Naive thymus-derived CD4-positive, alpha-beta T cell (primary cell): Measurements from ENCODE around the gene F5. TPM values are rescaled to one million over a fixed set of nuclear protein-coding genes. Genes with fewer than 3 reads are reported as not detected.

Experiments
- ATAC-seq: fragments of 150-1000 bp; cut with Tn5 transposase; 2 replicates; pipeline ENCODE4 v1.10.0; 2021; ENCODE audit warnings: mild to moderate bottlenecking, moderate library complexity
- CTCF ChIA-PET: fragments of 350-600 bp; sonication (Branson Sonifier 250); formaldehyde crosslinking; loops from one replicate; lab custom pipeline; 2021; ENCODE audit warnings: antibody characterized with exemption; lab: Charles Lee
- POLR2A ChIA-PET: fragments of 350-600 bp; sonication (Branson Sonifier 250); formaldehyde crosslinking; loops from one replicate; lab custom pipeline; 2021; ENCODE audit warnings: antibody characterized with exemption, inconsistent platforms; lab: Charles Lee
- DNase-seq, 9 donors: peaks; one replicate each; pipeline versions ENCODE4 v3.0.0 to v3.0.0-alpha.2; 2020 to 2022; ENCODE audit warnings: mixed read lengths in 1 of 9
- H3K27ac ChIP-seq: one replicate; pipeline ENCODE4 v1.7.0; 2013; ENCODE audit warnings: mild to moderate bottlenecking, low read depth, low read length, moderate library complexity
- H3K27me3 ChIP-seq, 2 donors: one replicate each; pipeline ENCODE4 v1.7.0; 2013; ENCODE audit warnings: low read length in 2 of 2, mild to moderate bottlenecking in 2 of 2, moderate library complexity in 2 of 2; ENCODE audit not compliant: control insufficient read depth in 2 of 2, insufficient read depth in 2 of 2
- H3K36me3 ChIP-seq, 3 experiments: 1 replicate in 2 of 3; 2 replicates in 1 of 3; pipeline ENCODE4 v1.7.0; 2013; ENCODE audit warnings: low read length in 3 of 3, mild to moderate bottlenecking in 3 of 3, moderate library complexity in 1 of 3; ENCODE audit not compliant: insufficient read depth in 3 of 3, control insufficient read depth in 2 of 3
- H3K4me1 ChIP-seq, 2 donors: one replicate each; pipeline ENCODE4 v1.7.0; 2013; ENCODE audit warnings: low read length in 2 of 2, mild to moderate bottlenecking in 2 of 2, moderate library complexity in 1 of 2; ENCODE audit not compliant: control insufficient read depth in 2 of 2, insufficient read depth in 2 of 2
- H3K4me3 ChIP-seq: 2 replicates; pipeline ENCODE4 v1.7.0; 2013; ENCODE audit warnings: mild to moderate bottlenecking, low read length
- H3K9me3 ChIP-seq, 3 experiments: 1 replicate in 2 of 3; 2 replicates in 1 of 3; pipeline ENCODE4 v1.7.0; 2013; ENCODE audit warnings: low read length in 3 of 3; ENCODE audit not compliant: control insufficient read depth in 2 of 3
- H3K27ac Mint-ChIP-seq, 9 donors: one replicate each; pipeline ENCODE4 v1.8.0; 2020 to 2022; ENCODE audit warnings: mixed read lengths in 9 of 9, mild to moderate bottlenecking in 8 of 9, moderate library complexity in 5 of 9, inconsistent platforms in 2 of 9
- H3K27me3 Mint-ChIP-seq, 5 donors: one replicate each; pipeline ENCODE4 v1.8.0; 2021 to 2022; ENCODE audit warnings: mixed read lengths in 5 of 5, mild to moderate bottlenecking in 1 of 5
- H3K36me3 Mint-ChIP-seq, 5 donors: one replicate each; pipeline ENCODE4 v1.8.0; 2020 to 2022; ENCODE audit warnings: mixed read lengths in 5 of 5, mild to moderate bottlenecking in 3 of 5, inconsistent platforms in 1 of 5
- H3K4me1 Mint-ChIP-seq, 7 donors: one replicate each; pipeline ENCODE4 v1.8.0; 2020 to 2022; ENCODE audit warnings: mixed read lengths in 7 of 7, mild to moderate bottlenecking in 3 of 7, inconsistent platforms in 1 of 7
- H3K4me3 Mint-ChIP-seq, 10 donors: one replicate each; pipeline ENCODE4 v1.8.0; 2020 to 2022; ENCODE audit warnings: mild to moderate bottlenecking in 10 of 10, mixed read lengths in 10 of 10, moderate library complexity in 6 of 10, inconsistent platforms in 2 of 10
- H3K9me3 Mint-ChIP-seq, 11 donors: one replicate each; pipeline ENCODE4 v1.8.0; 2020 to 2022; ENCODE audit warnings: mixed read lengths in 11 of 11, mild to moderate bottlenecking in 4 of 11, inconsistent platforms in 1 of 11, moderate library complexity in 1 of 11
- intact Hi-C, 2 donors: fragments of 100-400 bp; cut with micrococcal nuclease; formaldehyde crosslinking; loops; one replicate each; pipeline ENCODE4 v1.15.1; 2023
- polyA plus RNA-seq, 2 donors: library from polyadenylated mRNA; unstranded; fragments of 300-500 nt; fragmentation: Illumina TruSeq; gene quantifications; one replicate each; pipeline ENCODE4 v1.2.3, GENCODE V29; 2021
- total RNA-seq, 6 experiments: library from RNA in 5 of 6; stranded (reverse) in 5 of 6; gene quantifications; 1 replicate in 5 of 6; 2 replicates in 1 of 6; pipeline ENCODE4 v1.2.3 and lab custom pipeline; 2021 to 2026

The F5 gene
- total and polyA plus RNA-seq, 7 experiments from 2014 or later: 1.2 to 14.6 (median 3.8) TPM

DNA sequence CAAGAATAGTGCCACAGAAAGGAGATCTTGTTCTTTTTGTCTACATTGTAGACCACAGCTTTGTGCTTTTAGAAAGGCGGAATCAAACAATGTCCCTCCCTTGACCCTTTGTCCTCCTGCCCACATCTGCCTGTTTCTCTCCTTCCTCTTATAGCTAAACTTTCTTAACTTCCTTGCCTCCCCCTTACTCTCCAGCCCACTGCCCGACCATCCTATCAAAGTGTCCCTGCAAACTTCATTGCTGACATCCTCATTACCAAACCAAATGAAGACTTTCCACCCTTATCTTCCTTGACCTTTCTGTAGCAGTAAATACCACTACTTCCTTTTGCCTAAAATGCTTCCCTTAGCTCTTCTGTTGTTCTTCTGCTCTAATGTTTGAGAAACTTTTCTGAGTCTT lies 38.6 kb upstream of the F5 start:
- no peak overlapping the region for H3K4me3 ChIP-seq
- peak overlapping the region in 8 of 10 donors; percentile 0 to 85 (median 18) for H3K4me3 Mint-ChIP-seq
- no peak for DNase-seq
- peaks cover 45 to 89% (median 82%) of the 10 kb centered on the region in 7 donors for H3K4me1 Mint-ChIP-seq
- peak overlapping the region in 8 of 9 donors; percentile 29 to 87 (median 68) for H3K27ac Mint-ChIP-seq
- no peaks in the 10 kb centered on the region for H3K9me3 ChIP-seq
- no peaks in the 10 kb centered on the region for H3K27me3 Mint-ChIP-seq
- ATAC-seq: no peak
- POLR2A ChIA-PET: interaction anchor here (0.7 to 5.9 kb wide), 9 partner anchors 9 to 83 kb away, joined by 4 to 25 read pairs (median 8); no protein-coding TSS in a partner anchor
- intact Hi-C loops: loop anchor here in 1 of 2 donors (1.0 to 10.0 kb wide), 3 partner anchors 11 to 1090 kb away; no protein-coding TSS in a partner anchor
- peaks cover 7 to 71% of the 10 kb centered on the region in 2 donors for H3K4me1 ChIP-seq
- peaks cover 0 to 13% (median 0%) of the 10 kb centered on the region in 11 donors for H3K9me3 Mint-ChIP-seq
- peaks cover 0 to 14% (median 0%) of the 10 kb centered on the region in 5 donors for H3K36me3 Mint-ChIP-seq
- no peaks in the 10 kb centered on the region for H3K36me3 ChIP-seq
- peak overlapping the region; percentile 9 for H3K27ac ChIP-seq
- no peaks in the 10 kb centered on the region for H3K27me3 ChIP-seq
- CTCF ChIA-PET: interaction anchor here (0.7 to 2.7 kb wide), 5 partner anchors 12 to 78 kb away, joined by 3 to 13 read pairs (median 6); no protein-coding TSS in a partner anchor

DNA sequence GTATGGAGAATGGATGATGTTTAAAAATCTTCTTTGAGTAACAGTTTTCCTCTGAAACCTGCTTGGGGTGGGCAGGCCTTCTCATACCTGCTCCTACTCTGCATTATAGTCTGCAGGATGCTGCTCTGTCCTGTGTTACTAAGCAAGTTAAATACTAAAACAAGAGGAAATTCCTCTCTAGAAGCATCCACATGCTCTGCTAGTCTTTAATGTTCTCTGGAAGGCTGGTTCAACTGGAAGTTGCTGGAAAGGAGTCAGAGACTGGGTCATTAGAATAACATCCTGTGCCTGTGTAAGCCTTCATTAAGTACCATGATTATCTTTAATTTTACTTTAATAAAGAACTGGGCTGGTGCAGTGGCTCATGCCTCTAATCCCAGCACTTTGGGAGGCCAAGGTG lies 37.8 kb upstream of the F5 start:
- no peak overlapping the region for H3K27ac ChIP-seq
- intact Hi-C loops: loop anchor here in 1 of 2 donors (2.0 to 10.0 kb wide), 2 partner anchors 19 to 1089 kb away; no protein-coding TSS in a partner anchor
- H3K27me3 ChIP-seq: no peaks in the 10 kb centered on the region
- ChIA-PET POLR2A (interaction anchor here (0.7 to 4.5 kb wide), 4 partner anchors 11 to 34 kb away, joined by 3 to 20 read pairs (median 10); no protein-coding TSS in a partner anchor), CTCF (interaction anchor here (1.1 kb wide), 1 partner anchor 68 kb away, joined by 3 read pairs; no protein-coding TSS in a partner anchor)
- H3K27me3 Mint-ChIP-seq: no peaks in the 10 kb centered on the region
- H3K36me3 ChIP-seq: no peaks in the 10 kb centered on the region
- peaks cover 42 to 86% (median 76%) of the 10 kb centered on the region in 7 donors for H3K4me1 Mint-ChIP-seq
- peak overlapping the region in 7 of 10 donors; percentile 7 to 85 (median 52) for H3K4me3 Mint-ChIP-seq
- H3K9me3 Mint-ChIP-seq: peaks cover 0 to 13% (median 0%) of the 10 kb centered on the region in 11 donors
- no peaks in the 10 kb centered on the region for H3K9me3 ChIP-seq
- no peak for ATAC-seq
- H3K4me1 ChIP-seq: peaks cover 7 to 64% of the 10 kb centered on the region in 2 donors
- no peak overlapping the region for H3K4me3 ChIP-seq
- H3K36me3 Mint-ChIP-seq: peaks cover 0 to 14% (median 0%) of the 10 kb centered on the region in 5 donors
- DNase-seq: no peak
- H3K27ac Mint-ChIP-seq: peak overlapping the region in 8 of 9 donors; percentile 29 to 86 (median 80)

DNA sequence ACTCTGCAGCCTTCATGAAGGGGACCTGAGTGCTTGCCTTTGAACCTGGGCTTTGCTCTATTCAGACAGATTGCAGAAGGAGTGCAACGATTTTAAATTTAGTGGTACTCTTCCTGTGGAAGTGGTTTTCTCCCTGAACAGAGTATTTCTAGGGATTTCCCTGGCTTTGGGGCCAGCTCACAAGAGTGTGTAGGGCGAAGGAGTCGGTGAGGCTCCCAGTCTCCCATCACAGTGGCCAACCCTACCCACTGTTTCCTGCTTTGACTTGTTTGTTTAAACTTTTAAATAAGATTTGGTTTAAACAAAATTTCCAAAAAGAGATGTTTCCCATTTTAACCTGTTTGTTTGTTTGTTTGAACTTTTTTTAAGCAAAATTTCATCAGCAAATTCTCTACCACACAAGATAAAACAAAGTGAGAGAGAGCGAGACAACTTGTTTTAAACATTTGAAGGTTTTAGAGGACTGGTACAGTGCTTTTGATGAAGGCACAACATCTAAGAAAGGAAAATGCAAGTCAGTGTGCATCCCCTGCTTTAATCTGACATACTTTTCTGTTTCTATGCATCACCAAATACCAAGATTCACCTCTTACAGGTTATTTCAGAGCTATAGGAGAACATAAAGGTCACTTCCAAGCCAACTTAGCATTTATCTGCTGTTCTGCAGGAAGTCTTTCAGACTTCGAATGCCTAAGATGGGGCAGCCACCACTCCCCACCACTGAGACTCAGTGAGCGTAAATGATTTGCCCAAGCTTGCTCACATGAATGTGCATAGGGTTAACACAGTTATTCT lies 37.0 kb upstream of the F5 start:
- no peak overlapping the region for H3K4me3 ChIP-seq
- peaks cover 35 to 86% (median 76%) of the 10 kb centered on the region in 7 donors for H3K4me1 Mint-ChIP-seq
- H3K36me3 Mint-ChIP-seq: peaks cover 0 to 17% (median 3%) of the 10 kb centered on the region in 5 donors
- CTCF ChIA-PET: interaction anchor here (1.1 to 2.0 kb wide), 2 partner anchors 22 to 69 kb away, joined by 3 to 7 read pairs; no protein-coding TSS in a partner anchor
- intact Hi-C loops: loop anchor here in 1 of 2 donors (2.0 to 10.0 kb wide), 2 partner anchors 69 to 1089 kb away; no protein-coding TSS in a partner anchor
- no peaks in the 10 kb centered on the region for H3K27me3 Mint-ChIP-seq
- peaks cover 7 to 56% of the 10 kb centered on the region in 2 donors for H3K4me1 ChIP-seq
- H3K9me3 ChIP-seq: no peaks in the 10 kb centered on the region
- H3K27ac Mint-ChIP-seq: peak overlapping the region in 8 of 9 donors; percentile 29 to 86 (median 80)
- DNase-seq (peak in 2 of 9 donors; percentile 21 to 25), ATAC-seq (no peak)
- no peaks in the 10 kb centered on the region for H3K36me3 ChIP-seq
- peak overlapping the region in 7 of 10 donors; percentile 7 to 85 (median 32) for H3K4me3 Mint-ChIP-seq
- POLR2A ChIA-PET: interaction anchor here (0.7 to 4.5 kb wide), 9 partner anchors 11 to 85 kb away, joined by 3 to 20 read pairs (median 3); no protein-coding TSS in a partner anchor
- H3K27ac ChIP-seq: no peak overlapping the region
- H3K27me3 ChIP-seq: no peaks in the 10 kb centered on the region
- H3K9me3 Mint-ChIP-seq: peaks cover 0 to 16% (median 0%) of the 10 kb centered on the region in 11 donors

DNA sequence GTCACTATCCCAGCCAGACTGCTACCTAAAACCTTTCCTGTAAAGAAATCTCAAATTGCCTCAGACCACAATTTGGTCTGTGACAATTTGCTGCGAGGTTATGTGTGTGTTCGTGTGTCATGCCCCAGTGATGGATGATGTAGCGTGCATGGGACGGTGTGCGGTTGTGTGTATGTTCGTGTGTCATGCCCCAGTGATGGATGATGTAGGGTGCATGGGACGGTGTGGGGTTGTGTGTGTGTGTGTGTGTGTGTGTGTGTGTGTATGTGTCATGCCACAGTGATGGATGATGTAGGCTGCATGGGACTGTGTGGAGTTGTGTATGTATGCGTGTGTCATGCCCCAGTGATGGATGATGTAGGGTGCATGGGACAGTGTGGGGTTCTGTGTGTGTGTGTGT lies 34.3 kb upstream of the F5 start:
- H3K27me3 Mint-ChIP-seq: no peaks in the 10 kb centered on the region
- ChIA-PET POLR2A (no interaction called here), CTCF (no interaction called here)
- ATAC-seq (no peak), DNase-seq (no peak)
- no peak overlapping the region for H3K4me3 ChIP-seq
- no peak overlapping the region for H3K27ac ChIP-seq
- H3K9me3 Mint-ChIP-seq: peaks cover 0 to 12% (median 2%) of the 10 kb centered on the region in 11 donors
- no peak overlapping the region for H3K4me3 Mint-ChIP-seq
- intact Hi-C loops: loop anchor here in 1 of 2 donors (10.0 kb wide), 1 partner anchor 1086 kb away; no protein-coding TSS in a partner anchor
- H3K36me3 ChIP-seq: no peaks in the 10 kb centered on the region
- H3K4me1 Mint-ChIP-seq: peaks cover 24 to 76% (median 64%) of the 10 kb centered on the region in 7 donors
- H3K36me3 Mint-ChIP-seq: peaks cover 0 to 16% (median 3%) of the 10 kb centered on the region in 5 donors
- H3K27me3 ChIP-seq: no peaks in the 10 kb centered on the region
- peak overlapping the region in 6 of 9 donors; percentile 13 to 68 (median 36) for H3K27ac Mint-ChIP-seq
- H3K9me3 ChIP-seq: no peaks in the 10 kb centered on the region
- peaks cover 7 to 30% of the 10 kb centered on the region in 2 donors for H3K4me1 ChIP-seq

DNA sequence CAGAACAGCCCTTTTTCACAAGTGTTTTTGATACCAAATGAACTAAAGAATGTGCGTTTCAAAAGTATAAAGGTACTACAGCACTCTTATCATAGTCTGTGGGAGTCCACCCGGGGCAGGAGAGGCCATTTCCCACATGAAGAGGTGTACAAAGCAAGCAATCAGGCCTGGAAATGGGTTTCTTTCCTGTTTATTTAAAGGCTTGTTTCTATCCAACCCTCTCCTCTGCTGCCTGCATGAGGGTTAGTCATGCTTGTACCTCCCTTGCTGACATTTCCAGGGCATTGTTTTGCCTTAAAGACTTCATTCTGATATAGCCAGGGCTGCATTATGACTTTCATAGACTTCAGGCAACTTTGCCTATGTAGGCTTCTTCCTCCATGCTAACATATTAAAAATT lies 32.1 kb upstream of the F5 start:
- Mint-ChIP-seq H3K27ac (peak overlapping the region in 2 of 9 donors; percentile 3 to 76), H3K4me3 (no peak overlapping the region), H3K36me3 (peaks cover 0 to 16% (median 3%) of the 10 kb centered on the region in 5 donors), H3K27me3 (no peaks in the 10 kb centered on the region), H3K9me3 (peaks cover 0 to 12% (median 2%) of the 10 kb centered on the region in 11 donors), H3K4me1 (peaks cover 8 to 72% (median 51%) of the 10 kb centered on the region in 7 donors)
- intact Hi-C loops: loop anchor here in 1 of 2 donors (1.0 kb wide), 1 partner anchor 8 kb away; no protein-coding TSS in a partner anchor
- Histone ChIP-seq H3K4me3 (no peak overlapping the region), H3K27me3 (no peaks in the 10 kb centered on the region), H3K4me1 (peaks cover 4 to 8% of the 10 kb centered on the region in 2 donors), H3K27ac (no peak overlapping the region), H3K9me3 (no peaks in the 10 kb centered on the region), H3K36me3 (no peaks in the 10 kb centered on the region)
- POLR2A ChIA-PET: no interaction called here
- CTCF ChIA-PET: no interaction called here
- DNase-seq (no peak), ATAC-seq (no peak)

DNA sequence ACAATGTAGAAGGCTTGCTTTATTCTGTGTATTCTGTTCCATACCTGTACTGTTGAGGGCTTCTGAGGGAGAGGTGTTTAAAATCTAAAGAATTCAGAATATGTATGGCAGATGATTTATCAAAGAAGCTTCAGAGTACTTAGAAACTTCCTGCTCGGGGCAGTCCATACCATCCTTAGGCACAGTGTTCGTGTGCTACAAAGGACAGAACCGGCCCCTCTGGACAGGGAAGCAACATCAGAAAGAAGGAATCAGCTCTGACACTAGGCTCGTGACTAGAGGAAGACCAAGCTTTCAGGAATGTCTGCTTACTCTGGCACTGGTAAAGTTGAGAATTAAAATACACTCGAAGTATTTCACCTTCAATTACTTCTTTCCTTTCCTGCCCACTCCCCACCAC lies 29.5 kb upstream of the F5 start:
- ATAC-seq: no peak
- intact Hi-C loops: no loop called here
- Mint-ChIP-seq H3K4me3 (no peak overlapping the region), H3K27me3 (no peaks in the 10 kb centered on the region), H3K9me3 (peaks cover 0 to 7% (median 0%) of the 10 kb centered on the region in 11 donors), H3K27ac (peak overlapping the region in 3 of 9 donors; percentile 2 to 70 (median 26)), H3K36me3 (peaks cover 0 to 10% (median 8%) of the 10 kb centered on the region in 5 donors), H3K4me1 (peaks cover 6 to 72% (median 47%) of the 10 kb centered on the region in 7 donors)
- H3K4me1 ChIP-seq: no peaks in the 10 kb centered on the region
- H3K27me3 ChIP-seq: no peaks in the 10 kb centered on the region
- no peak overlapping the region for H3K27ac ChIP-seq
- CTCF ChIA-PET: interaction anchor here (0.7 to 2.4 kb wide), 3 partner anchors 14 to 97 kb away, joined by 3 to 6 read pairs (median 3); no protein-coding TSS in a partner anchor
- no peak for DNase-seq
- H3K9me3 ChIP-seq: no peaks in the 10 kb centered on the region
- no peak overlapping the region for H3K4me3 ChIP-seq
- no peaks in the 10 kb centered on the region for H3K36me3 ChIP-seq
- POLR2A ChIA-PET: interaction anchor here (0.6 to 2.7 kb wide), 7 partner anchors 10 to 87 kb away, joined by 3 to 9 read pairs (median 4); no protein-coding TSS in a partner anchor
